Upper lobe of left lung (tissue), 4 donors: Measurements from ENCODE around the gene ITK.

Source experiments
- EP300 ChIP-seq, 4 donors: sonication (generic); formaldehyde crosslinking; IDR thresholded peaks; one replicate each; pipeline ENCODE4 v1.5.1; 2017; ENCODE audit warnings: antibody characterized with exemption in 4 of 4, control low read depth in 2 of 4
- POLR2A ChIP-seq, 4 donors: fragments of 450-650 bp; IDR thresholded peaks; one replicate each; pipeline ENCODE4 v1.5.1; 2016 to 2017; ENCODE audit warnings: antibody characterized with exemption in 4 of 4, mild to moderate bottlenecking in 2 of 4
- POLR2AphosphoS5 ChIP-seq, 2 donors: sonication (generic); formaldehyde crosslinking; IDR thresholded peaks; one replicate each; pipeline ENCODE4 v1.5.1; 2017; ENCODE audit warnings: antibody characterized with exemption in 2 of 2
- TF ChIP-seq, protein P1 (sequence below), 6 experiments: fragments of 450-650 bp in 4 of 6; fragments of 200-600 bp in 2 of 6; sonication (generic) in 2 of 6; IDR thresholded peaks; one replicate each; pipeline ENCODE4 v1.5.1; 2016 to 2019; ENCODE audit warnings: antibody characterized with exemption in 6 of 6

DNA sequence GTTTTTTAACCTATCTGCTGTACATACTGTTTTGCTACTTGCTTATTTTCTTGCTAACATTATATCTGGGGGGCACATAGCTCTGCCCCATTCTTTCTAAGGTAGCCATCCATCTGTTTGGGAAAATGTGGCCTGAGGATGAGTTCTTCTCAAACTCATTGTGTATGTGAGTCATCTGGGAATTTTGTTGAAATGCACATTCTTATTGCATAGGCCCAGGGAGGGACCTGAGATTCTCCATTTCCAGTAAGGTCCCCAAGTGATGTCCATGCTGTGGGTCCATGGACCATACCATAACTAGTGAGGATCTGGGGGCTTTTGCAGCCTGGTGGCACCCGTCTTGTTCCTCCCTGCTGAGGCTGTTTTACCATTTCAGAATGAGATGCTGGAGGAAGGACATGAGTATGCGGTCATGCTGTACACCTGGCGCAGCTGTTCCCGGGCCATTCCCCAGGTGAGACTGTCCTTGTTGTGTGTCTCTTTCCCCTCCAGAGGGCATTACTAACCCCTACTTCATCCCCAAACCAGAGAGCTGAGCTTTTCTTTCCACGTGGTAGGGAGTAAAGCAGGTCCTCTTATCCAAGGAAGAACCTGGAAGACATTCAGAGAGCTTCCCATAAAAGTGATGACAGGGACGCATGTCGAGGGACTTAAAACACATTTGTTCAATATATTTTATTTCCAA lies 113.9 kb downstream of the ITK start:
- TF ChIP-seq, protein P1, sequence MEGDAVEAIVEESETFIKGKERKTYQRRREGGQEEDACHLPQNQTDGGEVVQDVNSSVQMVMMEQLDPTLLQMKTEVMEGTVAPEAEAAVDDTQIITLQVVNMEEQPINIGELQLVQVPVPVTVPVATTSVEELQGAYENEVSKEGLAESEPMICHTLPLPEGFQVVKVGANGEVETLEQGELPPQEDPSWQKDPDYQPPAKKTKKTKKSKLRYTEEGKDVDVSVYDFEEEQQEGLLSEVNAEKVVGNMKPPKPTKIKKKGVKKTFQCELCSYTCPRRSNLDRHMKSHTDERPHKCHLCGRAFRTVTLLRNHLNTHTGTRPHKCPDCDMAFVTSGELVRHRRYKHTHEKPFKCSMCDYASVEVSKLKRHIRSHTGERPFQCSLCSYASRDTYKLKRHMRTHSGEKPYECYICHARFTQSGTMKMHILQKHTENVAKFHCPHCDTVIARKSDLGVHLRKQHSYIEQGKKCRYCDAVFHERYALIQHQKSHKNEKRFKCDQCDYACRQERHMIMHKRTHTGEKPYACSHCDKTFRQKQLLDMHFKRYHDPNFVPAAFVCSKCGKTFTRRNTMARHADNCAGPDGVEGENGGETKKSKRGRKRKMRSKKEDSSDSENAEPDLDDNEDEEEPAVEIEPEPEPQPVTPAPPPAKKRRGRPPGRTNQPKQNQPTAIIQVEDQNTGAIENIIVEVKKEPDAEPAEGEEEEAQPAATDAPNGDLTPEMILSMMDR (IDR thresholded peaks at IDR 0.05): no peak
- TF ChIP-seq POLR2A (IDR thresholded peaks at IDR 0.05) (no peak), EP300 (IDR thresholded peaks at IDR 0.05) (no peak), POLR2AphosphoS5 (IDR thresholded peaks at IDR 0.05) (no peak)
